ENCODE data around the gene PTPMT1. TPM values are rescaled to one million over a fixed set of nuclear protein-coding genes. Genes with fewer than 3 reads are reported as not detected.
"Not testable (repeated sequence)": the region's sequence is repeated elsewhere in the genome, so short reads cannot be mapped to it uniquely, and the experiment has no call there.

PTPMT1 gene
- polyA plus RNA-seq (ENCODE audit: insufficient read length in 10 of 10) = 10 to 100 TPM; 20.4 to 35.8 (median 26.0) TPM
- long read RNA-seq, donor 1, transcript PTPMT1-203 (2 exons, 1,014 nt) = minor isoform, 7 of 27 reads
- long read RNA-seq, donor 1, transcript PTPMT1-202 (4 exons, 768 nt) = minor isoform, 7 of 27 reads
- long read RNA-seq, donor 1, transcript PTPMT1-201 (3 exons, 928 nt) = major isoform, 12 of 27 reads
- long read RNA-seq, donor 1, partial matches to known transcripts = 0 of 27 reads
- long read RNA-seq, donor 1, other reads (novel, unspliced or antisense) = 0 of 27 reads
- long read RNA-seq, donor 2, transcript PTPMT1-202 (4 exons, 768 nt) = major isoform, 14 of 25 reads
- long read RNA-seq, donor 2, transcript PTPMT1-201 (3 exons, 928 nt) = minor isoform, 6 of 25 reads
- long read RNA-seq, donor 2, partial matches to known transcripts = 0 of 25 reads
- long read RNA-seq, donor 2, other reads (novel, unspliced or antisense) = 0 of 25 reads
- long read RNA-seq, donor 3 = 0 reads
- long read RNA-seq, donor 4, transcript PTPMT1-202 (4 exons, 768 nt) = major isoform, 14 of 26 reads
- long read RNA-seq, donor 4, transcript PTPMT1-201 (3 exons, 928 nt) = minor isoform, 8 of 26 reads
- long read RNA-seq, donor 4, partial matches to known transcripts = 0 of 26 reads
- long read RNA-seq, donor 4, other reads (novel, unspliced or antisense) = 0 of 26 reads
- long read RNA-seq, donor 5, transcript PTPMT1-203 (2 exons, 1,014 nt) = minor isoform, 6 of 36 reads
- long read RNA-seq, donor 5, transcript PTPMT1-201 (3 exons, 928 nt) = minor isoform, 9 of 36 reads
- long read RNA-seq, donor 5, transcript PTPMT1-202 (4 exons, 768 nt) = major isoform, 19 of 36 reads
- long read RNA-seq, donor 5, partial matches to known transcripts = 0 of 36 reads
- long read RNA-seq, donor 5, other reads (novel, unspliced or antisense) = 0 of 36 reads
- long read RNA-seq, donor 6, transcript PTPMT1-201 (3 exons, 928 nt) = major isoform, 17 of 38 reads
- long read RNA-seq, donor 6, transcript PTPMT1-202 (4 exons, 768 nt) = major isoform, 17 of 38 reads
- long read RNA-seq, donor 6, partial matches to known transcripts = 0 of 38 reads
- long read RNA-seq, donor 6, other reads (novel, unspliced or antisense) = 0 of 38 reads
- long read RNA-seq, donor 7, transcript PTPMT1-202 (4 exons, 768 nt) = major isoform, 5 of 12 reads
- long read RNA-seq, donor 7, partial matches to known transcripts = 0 of 12 reads
- long read RNA-seq, donor 7, other reads (novel, unspliced or antisense) = 0 of 12 reads
- long read RNA-seq, donor 8, transcript PTPMT1-202 (4 exons, 768 nt) = major isoform, 9 of 20 reads
- long read RNA-seq, donor 8, transcript PTPMT1-201 (3 exons, 928 nt) = minor isoform, 8 of 20 reads
- long read RNA-seq, donor 8, partial matches to known transcripts = 0 of 20 reads
- long read RNA-seq, donor 8, other reads (novel, unspliced or antisense) = 0 of 20 reads
- long read RNA-seq, donor 9, partial matches to known transcripts = 0 of 6 reads
- long read RNA-seq, donor 9, other reads (novel, unspliced or antisense) = 0 of 6 reads

GRCh38 chr11:47565340-47566148 lies at the start of gene PTPMT1:
PTPMT1 (plus strand) TSS chr11:47565599; CDS start chr11:47565623, 24 bp downstream.
- peak in 2 of 3 donors; percentile 72 to 84 for DNase-seq

- no peak for DNase-seq
These were observed 49.2 kb upstream of the PTPMT1 start for GRCh38 chr11:47516155-47516554.

- DNase-seq = no peak
These were observed 48.2 kb upstream of the PTPMT1 start for GRCh38 chr11:47516984-47517853.

GRCh38 chr11:47518212-47518964 lies 47.0 kb upstream of the PTPMT1 start:
- DNase-seq = no peak

GRCh38 chr11:47523490-47524225 lies 41.7 kb upstream of the PTPMT1 start:
- peak; percentile 55 to 68 (median 64) for DNase-seq

GRCh38 chr11:47524291-47524874 lies 41.0 kb upstream of the PTPMT1 start:
- DNase-seq = peak in 1 of 3 donors; percentile 35

- not testable (repeated sequence) for DNase-seq
These were observed 39.4 kb upstream of the PTPMT1 start for GRCh38 chr11:47526032-47526431.

GRCh38 chr11:47527186-47527585 lies 38.2 kb upstream of the PTPMT1 start:
- DNase-seq = no peak

GRCh38 chr11:47529951-47530350 lies 35.4 kb upstream of the PTPMT1 start:
- no peak for DNase-seq

GRCh38 chr11:47530721-47531120 lies 34.7 kb upstream of the PTPMT1 start:
- DNase-seq = not testable (repeated sequence)

GRCh38 chr11:47531666-47532065 lies 33.7 kb upstream of the PTPMT1 start:
- DNase-seq = no peak

GRCh38 chr11:47532597-47533213 lies 32.7 kb upstream of the PTPMT1 start:
- DNase-seq = no peak

GRCh38 chr11:47533690-47534151 lies 31.7 kb upstream of the PTPMT1 start:
- DNase-seq = peak in 1 of 3 donors; percentile 60

- no peak for DNase-seq
These were observed 30.6 kb upstream of the PTPMT1 start for GRCh38 chr11:47534704-47535251.

- peak in 2 of 3 donors; percentile 55 to 71 for DNase-seq
These were observed 28.5 kb upstream of the PTPMT1 start for GRCh38 chr11:47536915-47537314.

Measured in muscle of back (tissue), 13 donors.